Activated CD4-positive, alpha-beta T cell treated with anti-CD3 and anti-CD28 coated beads, Interleukin-2, amount 50 U/mL, for 1 hour (primary cell): ENCODE data around the gene JUP.

ENCODE experiments used
- DNase-seq: peaks from one replicate; pipeline ENCODE4 v3.0.0-alpha.2; 2020

Gene JUP

DNA sequence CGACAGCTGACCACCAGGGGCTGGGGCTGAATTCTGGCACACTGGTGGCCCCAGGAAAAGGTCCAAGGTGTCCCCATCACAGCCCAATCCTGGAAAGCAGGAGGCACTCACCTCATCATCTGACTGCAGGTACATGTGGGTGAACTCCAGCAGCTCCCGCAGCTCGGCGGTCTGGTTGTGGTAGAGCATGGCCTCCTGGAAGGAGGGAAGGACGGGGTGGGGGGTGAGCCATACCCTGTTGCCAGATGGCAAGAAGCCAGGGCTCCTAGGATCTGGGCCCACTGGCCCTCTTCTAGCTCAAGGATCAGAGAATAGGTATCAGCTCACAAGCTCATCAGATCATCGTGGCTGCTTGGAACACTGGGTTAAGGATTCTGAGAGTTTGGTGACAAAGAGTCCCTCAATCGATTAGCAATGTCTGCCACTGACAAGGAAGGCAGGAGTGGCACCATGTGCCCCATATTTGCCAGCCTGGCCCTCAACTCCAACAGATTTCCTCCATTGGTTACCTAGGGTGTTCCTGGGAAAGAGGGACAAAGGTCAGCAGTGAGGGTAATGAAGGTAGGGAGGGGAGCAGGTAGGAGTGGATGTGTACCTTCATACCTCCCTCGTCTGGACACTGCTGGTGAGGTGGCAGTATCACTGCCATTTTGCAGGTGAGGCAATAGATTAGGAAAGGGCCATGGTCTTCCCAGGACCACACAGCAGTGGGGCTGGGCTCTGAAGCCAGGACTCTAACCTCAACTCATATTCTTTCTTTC is 20.4 kb upstream of the JUP start:
- no peak for DNase-seq

DNA sequence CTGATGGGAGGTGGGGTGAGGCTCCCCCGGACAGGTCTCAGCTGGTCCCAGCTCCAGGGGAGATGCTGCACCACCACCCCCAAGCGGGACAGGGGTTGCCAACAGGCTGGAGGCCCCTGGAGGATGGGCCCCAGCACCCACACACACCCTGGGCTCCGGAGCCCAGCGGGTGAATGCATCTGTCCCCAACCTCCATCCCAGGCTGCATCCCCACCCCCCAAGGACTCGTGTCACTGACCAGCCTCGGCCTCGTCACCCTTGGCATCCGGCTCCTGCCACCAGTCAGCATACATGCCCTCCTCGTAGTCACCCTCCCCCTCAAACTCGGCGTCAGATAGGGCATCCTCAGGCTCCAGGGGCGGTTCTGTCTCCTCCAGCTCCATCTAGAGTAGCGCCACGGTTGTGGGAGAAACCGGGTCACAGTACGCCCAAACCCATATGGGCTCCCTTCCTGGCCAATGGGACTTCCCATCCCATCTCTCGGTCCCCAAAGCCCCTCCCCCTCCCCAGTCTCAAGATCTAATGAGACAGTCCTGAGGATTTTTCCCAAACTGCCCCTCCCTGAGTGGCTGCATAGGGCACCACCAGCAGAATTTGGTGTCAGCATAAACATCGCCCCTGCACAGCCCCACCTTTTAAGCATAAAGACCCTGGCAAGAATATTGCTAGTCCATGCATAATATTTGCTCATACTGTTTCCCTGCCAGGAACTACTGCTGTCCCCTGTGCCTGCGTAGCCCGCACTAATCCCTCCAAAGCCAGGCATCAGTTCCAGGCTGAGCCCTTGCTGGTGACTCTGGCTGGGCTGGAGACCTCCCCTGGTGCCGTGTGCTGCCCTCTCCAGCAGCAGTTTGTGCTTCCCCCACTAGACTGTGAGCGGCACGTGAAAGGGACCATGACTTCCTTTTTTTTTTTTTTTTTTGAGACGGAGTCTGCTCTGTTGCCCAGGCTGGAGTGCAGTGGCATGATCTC is 16.8 kb upstream of the JUP start:
- DNase-seq = no peak

DNA sequence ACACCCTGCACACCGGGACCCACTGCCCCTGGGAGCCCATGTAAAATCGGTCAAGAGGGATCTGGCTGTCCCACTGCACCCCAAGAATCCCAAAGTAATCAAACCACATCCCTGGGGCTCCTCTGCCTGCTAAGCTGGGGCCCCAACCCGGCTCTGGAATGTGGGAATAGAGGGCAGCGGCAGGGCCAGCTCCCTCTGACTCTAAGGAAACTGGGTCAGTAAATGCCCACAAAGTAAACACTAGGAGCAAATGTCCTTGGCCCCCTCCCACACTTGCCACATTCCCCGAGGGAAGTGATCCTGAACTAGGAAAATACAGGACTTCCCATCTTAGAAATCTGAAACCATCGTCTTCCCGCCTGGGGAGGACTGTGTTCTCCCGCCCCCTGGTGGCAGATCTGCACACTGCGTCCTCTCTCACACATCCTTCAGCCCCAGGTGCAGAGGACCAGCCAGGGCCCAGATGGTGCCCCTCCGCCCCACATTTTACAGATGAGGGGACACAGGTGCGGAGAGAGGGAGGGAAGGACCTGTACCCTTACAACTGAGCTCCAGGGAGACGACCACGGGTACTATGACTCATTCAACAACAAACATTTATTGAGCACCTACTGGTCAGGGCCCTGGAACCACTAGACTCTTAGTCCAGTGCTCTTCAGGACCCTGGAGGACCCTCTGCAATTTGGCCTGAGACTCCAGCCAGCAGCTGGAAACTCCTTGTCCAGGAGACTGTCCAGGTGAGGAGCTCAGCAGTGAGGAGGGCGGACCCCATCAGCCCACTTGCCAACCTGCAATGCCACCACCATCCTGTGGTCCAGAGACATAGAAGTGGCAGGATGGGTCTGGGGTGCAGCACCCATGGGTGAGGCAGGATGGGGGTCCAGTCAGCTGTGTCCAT is 15.1 kb upstream of the JUP start:
- peak; percentile 75 for DNase-seq

DNA sequence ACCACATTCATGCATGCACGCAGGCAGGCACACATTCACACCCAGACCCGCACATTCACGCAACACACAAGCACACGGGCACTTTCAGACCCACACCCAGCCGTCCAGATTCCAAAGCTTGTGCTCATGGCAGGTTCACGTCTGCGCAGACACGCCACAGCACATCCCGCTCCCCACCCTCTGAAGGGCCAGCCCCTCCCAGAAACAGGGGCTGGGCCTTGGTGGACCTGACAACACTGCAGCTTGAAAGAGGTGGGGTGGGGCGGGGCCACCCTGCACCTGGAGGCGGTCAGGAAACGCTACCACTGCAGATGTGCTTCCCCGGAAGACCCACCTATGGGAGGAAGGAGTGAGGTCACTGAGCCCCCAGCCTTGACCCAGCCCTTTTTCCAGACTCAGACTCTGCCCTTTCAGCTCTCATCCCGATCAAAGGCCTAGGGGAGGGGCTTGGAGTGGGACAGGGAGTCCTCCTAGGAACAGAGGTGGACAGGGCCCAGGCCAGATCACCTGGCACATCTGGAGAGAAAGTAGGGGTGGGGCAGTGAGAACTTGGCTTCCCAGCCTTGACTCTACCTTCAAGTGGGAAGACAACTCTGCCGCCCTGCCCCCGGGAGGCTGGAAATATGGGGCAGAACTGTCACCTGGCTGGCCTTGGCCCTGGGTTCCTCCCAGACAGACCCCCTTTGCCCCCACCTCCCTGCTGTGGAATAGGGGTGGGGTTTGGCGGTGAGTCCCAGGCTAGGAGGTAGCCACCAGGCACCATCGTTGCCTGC is 14.3 kb upstream of the JUP start:
- DNase-seq = no peak

DNA sequence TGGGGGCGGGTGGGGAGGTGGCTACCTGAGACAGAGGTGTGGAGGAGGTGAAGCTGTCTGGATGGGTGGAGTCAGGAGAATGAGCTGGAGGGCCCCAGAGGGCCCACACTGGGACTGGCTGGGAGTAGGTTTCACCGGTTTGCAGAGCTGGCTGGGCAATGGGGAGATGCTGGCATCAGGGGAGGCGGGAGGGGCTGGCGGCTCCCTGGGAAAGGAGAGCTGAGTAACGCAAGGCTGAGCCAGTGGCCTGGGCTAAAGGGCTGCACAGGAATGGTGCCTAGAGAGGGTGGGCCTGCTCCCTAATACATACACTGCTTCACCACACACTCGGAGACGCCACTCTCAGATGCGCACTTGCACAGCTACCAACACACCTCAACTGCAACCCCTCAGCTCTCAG is 12.9 kb upstream of the JUP start:
- DNase-seq = no peak

DNA sequence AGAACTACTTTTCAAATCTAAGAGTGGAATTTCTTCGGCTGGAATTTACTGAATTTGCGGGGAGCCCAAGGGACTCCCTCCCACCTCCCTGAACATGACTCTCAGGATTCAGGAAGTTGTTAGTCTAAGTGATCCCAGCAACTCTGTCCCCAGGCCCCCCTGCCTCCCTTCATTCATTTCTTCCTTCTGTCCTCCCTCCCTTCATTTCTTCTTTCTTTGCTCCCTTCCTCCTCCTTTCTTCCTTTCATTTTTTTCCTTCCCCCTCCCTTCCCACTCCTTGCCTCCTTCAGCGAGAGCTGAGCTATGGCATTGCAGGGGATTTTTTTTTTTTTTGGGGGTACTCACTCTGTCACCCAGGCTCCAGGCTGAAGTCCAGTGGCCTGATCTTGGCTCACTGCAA is 10.9 kb upstream of the JUP start:
- DNase-seq = no peak

DNA sequence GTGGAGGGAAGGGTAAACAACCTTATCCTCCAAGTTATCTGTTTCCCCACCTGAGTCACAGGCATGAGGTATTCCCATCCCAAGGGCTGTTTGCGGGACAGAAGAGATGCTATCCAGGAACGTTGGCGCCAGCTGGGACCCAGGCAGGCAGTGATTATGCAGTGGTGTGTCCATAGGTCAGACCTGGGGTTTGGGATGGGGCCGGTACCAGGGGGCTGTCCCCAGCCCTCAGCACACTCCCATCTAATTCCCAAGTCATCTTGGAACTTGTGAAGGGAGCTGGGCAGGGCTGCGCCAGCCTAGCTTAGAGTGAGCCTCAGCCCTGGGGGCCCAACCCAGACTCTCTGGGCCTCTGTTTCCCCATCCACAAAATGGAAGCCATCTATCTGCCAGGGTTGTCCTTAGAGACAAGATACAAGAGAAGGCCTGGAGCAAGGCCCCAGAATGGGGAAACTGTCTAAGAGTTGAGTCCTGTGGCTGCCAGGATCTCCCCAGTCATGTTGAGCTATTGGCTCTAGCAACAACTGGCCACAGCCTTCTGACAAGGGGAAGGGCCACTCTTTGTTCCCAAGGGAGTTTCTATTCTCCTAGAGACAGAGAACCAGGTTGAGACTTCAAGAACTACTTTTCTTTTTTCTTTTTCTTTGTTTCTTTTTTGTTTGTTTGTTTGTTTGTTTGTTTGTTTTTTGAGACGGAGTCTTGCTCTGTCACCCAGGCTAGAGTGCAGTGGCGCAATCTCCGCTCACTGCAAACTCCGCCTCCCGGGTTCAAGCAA is 9.8 kb upstream of the JUP start:
- no peak for DNase-seq

DNA sequence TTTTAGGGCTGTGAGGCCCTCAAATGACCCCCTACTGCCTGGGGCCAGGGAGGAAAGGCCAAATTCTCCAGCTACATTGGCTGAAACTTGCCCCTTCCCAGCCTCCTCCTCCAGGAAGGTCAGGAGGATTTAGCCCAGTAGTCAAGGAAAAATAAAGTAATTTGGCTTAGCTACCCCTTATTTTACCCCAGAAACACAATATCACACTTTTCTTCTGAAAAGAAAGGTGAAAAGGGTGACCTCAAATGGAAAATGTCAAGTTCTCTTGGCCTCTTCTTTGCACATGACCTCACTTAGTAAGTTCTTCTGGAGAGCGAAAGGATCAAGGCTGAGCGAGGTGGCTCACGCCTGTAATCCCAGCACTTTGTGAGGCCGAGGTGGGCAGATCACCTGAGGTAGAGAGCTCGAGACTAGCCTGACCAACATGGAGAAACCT is 8.0 kb upstream of the JUP start:
- DNase-seq = no peak

DNA sequence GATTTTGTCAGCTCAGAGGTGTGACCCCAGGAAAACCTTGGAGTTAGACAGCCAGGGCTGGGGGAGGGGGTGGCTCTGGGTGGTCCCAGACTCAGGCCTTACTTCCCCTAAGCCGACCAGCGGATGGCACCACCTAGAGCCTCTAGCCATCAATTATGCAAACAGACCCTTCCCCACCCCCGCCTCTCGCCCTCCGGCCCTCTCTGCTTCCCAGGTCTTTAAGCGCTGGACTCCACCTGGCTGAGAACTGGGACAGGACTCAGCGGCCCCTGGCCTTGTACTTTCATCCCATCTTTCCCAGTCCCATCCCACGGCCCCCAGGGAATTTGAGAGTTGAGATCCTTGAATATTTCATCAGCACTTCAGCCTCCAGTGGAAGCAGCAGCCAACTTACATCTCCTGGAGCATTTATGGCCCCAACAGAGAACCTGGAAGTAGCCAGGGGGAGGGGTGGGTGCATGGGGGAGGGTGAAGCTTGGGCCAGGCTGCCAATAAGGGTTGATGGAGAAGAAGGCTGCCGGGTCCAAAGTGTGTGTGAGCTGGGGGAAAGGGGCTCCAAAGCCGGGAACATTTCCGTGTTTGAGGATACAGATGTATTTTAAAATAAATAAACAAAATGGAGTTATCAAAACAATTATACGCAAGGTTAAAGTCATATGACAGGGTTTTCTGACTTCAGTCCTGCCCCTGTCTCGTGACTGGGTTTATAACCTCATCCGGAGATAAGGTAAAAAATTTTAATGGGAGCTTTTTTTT is 7.5 kb upstream of the JUP start:
- no peak for DNase-seq

DNA sequence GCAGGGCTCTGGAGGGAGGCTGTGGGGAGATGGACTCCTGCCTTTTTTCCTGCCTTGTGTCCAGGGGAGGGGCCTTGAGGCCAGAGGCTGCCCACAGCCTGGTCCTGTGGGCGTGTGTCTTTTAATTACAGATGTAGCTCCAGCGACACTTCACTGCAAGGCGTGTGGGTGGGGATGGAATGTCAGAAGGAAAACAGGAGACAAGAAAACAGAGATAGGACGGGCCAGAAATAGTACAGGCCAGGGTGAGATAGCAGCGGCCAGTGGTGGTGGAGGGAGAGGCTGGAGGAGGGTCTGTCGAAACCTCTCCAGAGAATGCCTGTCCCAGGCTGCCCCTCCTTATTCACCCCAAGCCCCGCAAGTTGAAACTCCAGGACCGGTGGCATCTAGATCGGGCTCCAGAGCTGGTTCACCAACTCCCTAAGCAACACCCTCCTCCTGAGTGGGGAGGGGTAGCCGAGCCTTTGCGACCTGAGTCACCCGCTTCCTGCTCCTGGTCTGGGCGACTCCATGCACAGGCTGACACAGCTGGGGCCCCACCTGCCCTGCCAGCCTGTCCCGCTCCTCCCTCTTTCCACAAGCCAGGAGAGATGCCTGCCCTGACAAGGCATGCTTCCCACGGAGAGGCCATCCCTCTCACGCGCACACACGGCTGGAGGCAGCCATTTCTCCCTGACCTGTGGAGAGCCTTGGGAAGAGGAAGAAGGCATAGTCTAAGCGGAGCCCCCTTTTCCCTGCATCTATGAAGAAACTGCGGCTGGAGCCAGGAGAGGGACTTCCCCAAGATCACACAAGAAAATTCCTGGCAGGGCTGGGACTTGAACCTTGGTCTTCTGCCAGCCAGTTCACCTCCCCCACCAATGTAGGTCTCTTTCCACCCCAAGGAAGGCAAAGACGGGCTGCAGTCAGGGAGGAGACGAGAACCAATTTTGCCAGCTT is 6.6 kb upstream of the JUP start:
- DNase-seq = no peak

DNA sequence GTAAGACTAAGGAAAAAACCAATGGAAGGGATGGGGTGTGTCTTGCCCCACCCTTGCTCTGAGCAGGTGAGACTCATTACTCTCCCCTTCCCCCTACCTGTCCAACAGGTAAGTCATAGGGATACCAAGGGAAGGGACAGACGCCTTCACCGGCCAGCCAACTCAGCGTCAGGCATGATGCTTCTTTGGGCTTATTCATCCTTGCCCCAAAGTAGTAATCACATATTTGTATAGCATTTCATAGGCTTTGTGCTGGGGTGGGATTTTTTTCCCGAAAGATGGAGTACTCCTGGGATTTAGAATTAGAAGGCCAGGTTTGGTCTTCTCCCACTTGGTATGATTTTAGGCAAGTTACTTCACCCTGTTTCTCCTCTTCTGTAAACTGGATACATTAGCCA is 509 bp upstream of the JUP start:
- no peak for DNase-seq

DNA sequence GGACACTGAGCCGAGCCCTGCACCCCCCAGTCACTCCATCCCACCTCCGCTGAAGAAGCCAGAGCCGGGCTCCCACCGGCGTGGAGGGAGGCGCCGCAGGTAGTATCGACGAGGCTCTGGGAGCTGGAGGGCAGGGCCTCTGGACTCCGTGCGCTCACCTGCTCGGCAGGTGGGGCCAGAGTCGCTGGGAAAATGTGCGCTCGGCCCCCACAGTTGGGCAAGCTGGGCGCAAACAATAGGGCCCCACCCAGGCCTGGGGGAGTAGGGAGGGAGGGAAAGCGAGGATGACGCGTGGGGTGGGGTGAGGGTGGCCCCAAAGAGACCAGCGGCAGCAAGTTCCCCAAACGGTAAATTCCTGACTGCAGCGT is 668 bp downstream of the JUP start:
- no peak for DNase-seq

DNA sequence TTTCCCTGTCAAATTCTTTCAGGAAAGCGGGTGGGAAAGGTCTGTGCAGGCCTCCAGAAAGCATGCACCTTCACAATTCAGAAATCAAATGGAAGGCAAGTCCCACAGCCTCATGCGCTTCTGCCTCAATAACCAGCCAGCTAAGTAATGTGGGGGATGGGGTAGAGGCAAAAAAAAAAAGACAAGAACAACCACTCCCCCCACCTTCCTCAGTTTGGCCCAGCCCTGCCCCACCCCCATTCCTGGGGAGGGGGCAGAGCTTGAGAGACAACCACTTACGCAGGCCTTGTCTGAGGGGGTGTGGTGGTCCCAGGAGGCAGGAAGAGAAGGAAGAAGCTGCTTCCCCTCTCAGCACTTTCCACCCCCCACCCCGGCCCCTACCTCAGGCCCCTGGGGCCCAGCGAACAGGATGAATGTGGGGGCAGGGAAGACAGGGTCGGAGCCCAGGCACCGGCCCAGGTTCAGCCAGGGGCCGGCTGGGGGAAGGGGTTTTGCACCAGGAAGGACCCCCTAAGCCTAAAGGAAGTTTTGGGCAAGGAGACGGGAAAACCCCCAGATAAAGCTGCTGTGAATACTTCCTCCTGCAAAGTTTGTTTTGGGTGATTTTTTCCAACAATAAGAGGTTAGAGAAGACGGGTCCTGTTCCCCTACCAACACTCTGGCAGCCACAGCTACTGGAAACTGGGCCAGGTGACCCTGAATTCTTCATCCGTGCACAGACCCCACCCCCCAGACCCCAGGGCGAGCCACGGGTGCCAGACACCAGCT is 1.2 kb downstream of the JUP start:
- DNase-seq = no peak

DNA sequence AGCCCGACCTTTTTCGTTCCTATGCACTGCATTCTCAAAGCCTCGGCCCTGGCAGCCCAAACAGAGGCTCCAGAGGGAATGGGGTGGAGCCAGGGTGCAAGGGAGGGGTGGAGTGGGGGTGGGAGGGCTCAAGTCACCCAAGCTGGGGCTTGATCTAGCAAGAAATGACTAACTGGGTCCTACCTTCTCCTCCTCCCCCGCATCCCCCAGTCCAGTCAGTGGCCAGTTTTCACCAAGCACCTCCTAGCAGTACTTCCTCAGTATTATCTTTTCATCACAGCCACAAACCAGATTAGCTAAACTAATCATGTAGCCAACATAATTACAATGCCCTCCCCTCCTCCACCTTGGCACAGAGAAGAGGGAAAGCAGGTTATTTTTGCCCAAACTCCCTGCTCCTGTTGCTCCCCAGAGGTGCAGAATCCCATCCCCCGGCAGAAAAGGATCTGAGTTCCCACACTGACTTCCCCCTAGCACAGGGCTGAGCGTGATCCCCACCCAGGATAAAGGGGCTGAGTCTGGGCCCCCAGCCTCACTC is 2.2 kb downstream of the JUP start:
- DNase-seq = no peak

DNA sequence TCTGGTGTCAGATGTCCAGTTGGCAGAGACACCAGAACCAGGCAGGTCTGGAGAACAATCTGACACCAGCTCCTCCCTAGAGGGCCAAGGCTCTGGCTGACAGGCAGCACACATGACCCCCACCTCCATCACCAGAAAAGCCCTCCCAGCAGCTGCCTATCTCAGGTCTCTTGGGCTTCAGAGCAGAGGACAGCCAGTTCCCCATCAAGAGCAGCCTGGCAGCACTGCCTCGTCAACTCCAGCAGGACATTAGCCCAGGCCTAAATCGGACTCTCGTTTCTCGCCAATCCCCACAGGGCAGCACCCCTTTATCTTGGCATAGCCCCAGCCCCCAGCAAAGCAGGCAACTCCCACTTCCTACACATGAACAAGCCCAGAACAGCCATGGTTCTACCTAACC is 4.4 kb downstream of the JUP start:
- DNase-seq = no peak

DNA sequence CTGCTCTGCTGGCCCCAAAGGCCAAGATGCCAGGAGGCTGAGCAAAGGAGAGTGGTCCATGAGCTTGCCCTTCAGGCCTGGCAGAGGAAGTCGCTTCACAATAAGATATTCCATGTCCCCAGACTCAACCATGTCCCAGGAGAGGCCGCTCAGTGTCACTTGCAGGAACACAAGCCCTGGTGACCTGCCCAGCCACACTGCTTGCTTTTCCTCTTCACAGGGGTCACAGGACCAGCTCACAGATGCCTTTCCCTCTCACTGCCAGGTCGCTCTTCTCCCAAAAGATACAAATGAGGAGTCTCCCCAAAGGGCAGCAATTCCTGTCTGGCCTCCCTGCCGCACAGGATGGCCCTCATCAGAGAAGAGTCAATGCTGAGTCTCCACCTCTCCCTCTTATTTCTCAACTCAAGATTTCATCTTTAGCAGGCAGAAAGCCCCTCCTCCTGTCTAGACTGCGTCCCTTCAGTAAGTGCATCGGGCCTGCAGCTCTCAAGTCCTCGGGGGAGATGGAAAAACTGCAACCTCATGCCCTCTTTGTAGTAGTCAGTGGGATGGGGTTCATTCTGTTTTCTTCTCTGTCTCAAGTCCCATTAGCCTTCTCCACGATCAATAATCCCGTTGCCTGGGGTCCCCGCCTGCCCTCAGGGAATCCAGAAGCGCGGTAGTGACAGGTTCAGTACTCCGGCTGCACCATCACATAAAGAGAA is 5.0 kb downstream of the JUP start:
- no peak for DNase-seq

DNA sequence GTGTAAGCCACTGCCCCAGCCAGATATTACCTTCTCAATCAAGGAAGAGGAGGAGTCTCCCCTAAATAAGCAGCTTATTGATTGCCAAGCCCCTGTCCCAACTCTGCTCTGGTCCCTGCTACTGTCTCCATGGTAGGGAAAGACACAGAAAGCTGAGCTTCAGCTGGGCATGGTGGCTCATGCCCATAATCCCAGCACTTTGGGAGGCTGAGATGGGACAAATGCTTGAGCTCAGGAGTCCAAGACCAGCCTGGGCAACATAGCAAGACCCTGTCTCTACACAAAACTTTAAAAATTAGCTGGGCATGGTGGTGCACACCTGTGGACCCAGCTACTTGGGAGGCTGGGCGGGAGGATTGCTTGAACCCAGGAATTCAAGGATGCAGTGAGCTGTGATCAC is 6.6 kb downstream of the JUP start:
- no peak for DNase-seq
